Osteoblast (primary cell): Measurements from ENCODE around the gene MEG3. TPM values are rescaled to one million over a fixed set of nuclear protein-coding genes. Genes with fewer than 3 reads are reported as not detected.

ENCODE experiments used
- DNase-seq: peaks from one replicate; pipeline ENCODE4 v3.0.0; 2011; ENCODE audit warnings: low spot score, mixed read lengths; ENCODE audit not compliant: insufficient read length; ENCODE audit errors: missing footprints
- H2AFZ ChIP-seq: 2 replicates; pipeline ENCODE4 v1.6.0; 2011; ENCODE audit warnings: mild to moderate bottlenecking, low read length
- H3K27ac ChIP-seq: 2 replicates; pipeline ENCODE4 v1.5.1; 2011; ENCODE audit warnings: mild to moderate bottlenecking, low read depth, low read length, moderate library complexity
- H3K27me3 ChIP-seq: 2 replicates; pipeline ENCODE4 v1.6.0; 2012; ENCODE audit warnings: mild to moderate bottlenecking, control low read depth, inconsistent platforms, low read length, moderate library complexity; ENCODE audit not compliant: insufficient read depth
- H3K36me3 ChIP-seq: 2 replicates; pipeline ENCODE4 v1.5.1; 2011; ENCODE audit warnings: mild to moderate bottlenecking, low read length, control low read depth, moderate library complexity; ENCODE audit not compliant: insufficient read depth
- H3K4me1 ChIP-seq: 2 replicates; pipeline ENCODE4 v1.5.1; 2011; ENCODE audit warnings: mild to moderate bottlenecking, low read length, control low read depth, moderate library complexity; ENCODE audit not compliant: insufficient read depth
- H3K4me2 ChIP-seq: 2 replicates; pipeline ENCODE4 v1.6.0; 2011; ENCODE audit warnings: mild to moderate bottlenecking, low read length; ENCODE audit not compliant: insufficient read depth
- H3K4me3 ChIP-seq: fragments of 200-600 bp; sonication (generic); 3 replicates; pipeline ENCODE4 v1.5.1; 2012; ENCODE audit warnings: mild to moderate bottlenecking, low read length, inconsistent platforms; ENCODE audit not compliant: insufficient read depth
- H3K79me2 ChIP-seq: 2 replicates; pipeline ENCODE4 v1.6.0; 2012; ENCODE audit warnings: mild to moderate bottlenecking, low read length, control low read depth, inconsistent platforms; ENCODE audit not compliant: insufficient read depth
- H3K9me3 ChIP-seq: 2 replicates; pipeline ENCODE4 v1.5.1; 2011; ENCODE audit warnings: low read depth, low read length, control low read depth
- H4K20me1 ChIP-seq: 2 replicates; pipeline ENCODE4 v1.6.0; 2012; ENCODE audit warnings: mild to moderate bottlenecking, low read length, control low read depth; ENCODE audit not compliant: insufficient read depth
- small RNA-seq: library from RNA; depleted of rRNA; stranded (forward); fragments of <200 nt; gene quantifications from one replicate; pipeline ENCODE3, GENCODE V24; 2012
- total RNA-seq: library from RNA; depleted of rRNA; stranded (reverse); fragments of >200 nt; gene quantifications from 2 replicates; pipeline ENCODE4 v1.2.3, GENCODE V29; 2012
- TF ChIP-seq, protein P1 (sequence below): IDR thresholded peaks from 2 replicates; pipeline ENCODE4 v1.5.1; 2011; ENCODE audit warnings: mild to moderate bottlenecking, low read depth, low read length, moderate library complexity; ENCODE audit errors: extremely low read depth

The MEG3 gene
- total RNA-seq, 1 donor: 200 TPM

DNA sequence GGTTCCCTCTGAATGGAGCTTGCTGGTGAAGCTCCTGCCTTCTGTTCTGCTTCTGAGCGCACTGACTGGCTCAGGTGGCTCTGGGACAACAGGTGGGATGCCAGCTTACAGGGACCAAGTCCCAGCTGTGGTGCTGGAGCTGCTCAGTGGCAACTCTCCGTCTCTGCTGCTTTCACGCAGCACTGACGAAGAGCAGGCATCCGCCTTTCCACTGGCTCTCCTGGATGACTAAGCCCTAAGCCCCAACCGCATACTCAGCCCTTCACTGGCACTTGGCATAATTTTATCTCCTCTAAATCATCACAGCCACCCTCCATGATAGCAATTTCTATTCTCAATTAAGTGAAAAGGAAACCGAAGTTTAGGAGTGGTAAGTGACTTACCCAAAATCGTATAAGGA lies 81.3 kb downstream of the MEG3 start:
- peaks cover 58% of the 10 kb centered on the region for H3K36me3 ChIP-seq
- no peak overlapping the region for H3K27ac ChIP-seq
- no peak overlapping the region for H3K4me3 ChIP-seq
- H4K20me1 ChIP-seq: peaks cover 6% of the 10 kb centered on the region
- H3K4me1 ChIP-seq: no peaks in the 10 kb centered on the region
- TF ChIP-seq, protein P1, sequence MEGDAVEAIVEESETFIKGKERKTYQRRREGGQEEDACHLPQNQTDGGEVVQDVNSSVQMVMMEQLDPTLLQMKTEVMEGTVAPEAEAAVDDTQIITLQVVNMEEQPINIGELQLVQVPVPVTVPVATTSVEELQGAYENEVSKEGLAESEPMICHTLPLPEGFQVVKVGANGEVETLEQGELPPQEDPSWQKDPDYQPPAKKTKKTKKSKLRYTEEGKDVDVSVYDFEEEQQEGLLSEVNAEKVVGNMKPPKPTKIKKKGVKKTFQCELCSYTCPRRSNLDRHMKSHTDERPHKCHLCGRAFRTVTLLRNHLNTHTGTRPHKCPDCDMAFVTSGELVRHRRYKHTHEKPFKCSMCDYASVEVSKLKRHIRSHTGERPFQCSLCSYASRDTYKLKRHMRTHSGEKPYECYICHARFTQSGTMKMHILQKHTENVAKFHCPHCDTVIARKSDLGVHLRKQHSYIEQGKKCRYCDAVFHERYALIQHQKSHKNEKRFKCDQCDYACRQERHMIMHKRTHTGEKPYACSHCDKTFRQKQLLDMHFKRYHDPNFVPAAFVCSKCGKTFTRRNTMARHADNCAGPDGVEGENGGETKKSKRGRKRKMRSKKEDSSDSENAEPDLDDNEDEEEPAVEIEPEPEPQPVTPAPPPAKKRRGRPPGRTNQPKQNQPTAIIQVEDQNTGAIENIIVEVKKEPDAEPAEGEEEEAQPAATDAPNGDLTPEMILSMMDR: no peak
- no peak overlapping the region for H3K4me2 ChIP-seq
- H3K79me2 ChIP-seq: peaks cover 38% of the 10 kb centered on the region
- peak; percentile 73 for DNase-seq
- H3K9me3 ChIP-seq: no peaks in the 10 kb centered on the region
- peaks cover 6% of the 10 kb centered on the region for H3K27me3 ChIP-seq
- H2AFZ ChIP-seq: no peak overlapping the region

DNA sequence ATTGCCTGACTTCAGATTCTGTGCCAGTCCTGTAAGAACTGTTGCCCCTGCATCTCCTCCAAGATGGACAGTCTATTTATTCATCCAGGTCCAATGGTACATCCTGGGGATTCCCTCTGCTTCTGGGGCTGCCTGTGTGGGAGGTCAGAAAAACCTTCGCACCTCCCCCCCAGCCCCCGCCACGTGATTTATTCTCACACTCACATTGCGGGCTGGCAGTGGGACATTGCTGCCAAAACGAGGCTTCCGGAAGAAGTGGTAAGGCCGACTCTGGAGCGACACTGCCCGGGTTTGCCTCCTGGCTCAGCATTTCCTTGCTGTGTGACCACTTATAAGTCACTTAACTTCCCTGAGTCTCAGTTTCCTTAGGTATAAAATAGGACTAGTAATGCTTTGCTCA lies 83.5 kb downstream of the MEG3 start:
- TF ChIP-seq, protein P1: no peak
- Histone ChIP-seq H4K20me1 (peaks cover 19% of the 10 kb centered on the region), H3K4me1 (peaks cover 5% of the 10 kb centered on the region), H3K9me3 (no peaks in the 10 kb centered on the region), H3K4me2 (no peak overlapping the region), H3K27me3 (peaks cover 6% of the 10 kb centered on the region), H2AFZ (no peak overlapping the region), H3K36me3 (peaks cover 56% of the 10 kb centered on the region), H3K27ac (no peak overlapping the region), H3K79me2 (peaks cover 30% of the 10 kb centered on the region), H3K4me3 (no peak overlapping the region)
- DNase-seq: peak; percentile 15

Small RNA genes within 50 kb of the gene (small RNA-seq; reads per million reads assigned to genes)
- gene AL117190.3 (not detected), gene MIR127 (not detected), gene MIR136 (not detected), gene MIR2392 (not detected), gene MIR337 (58.2 reads per million, percentile 96 among the genes with 10 or more reads in this experiment), gene MIR431 (not detected), gene MIR432 (not detected), gene MIR433 (not detected), gene MIR493 (299 reads per million, percentile 98 among the genes with 10 or more reads in this experiment), gene RF01928 (not detected), gene RF02145 (not detected), gene SNORD112 (5.1 reads per million, percentile 87 among the genes with 10 or more reads in this experiment)

Other genes with a start within 250 kb of the MEG3 start
- 1.1 TPM in 1 of 2 replicates, not detected in the other for gene BEGAIN, start 238.7 kb upstream of the MEG3 start, total RNA-seq
- not detected in 2 replicates for gene DLK1, start 99.2 kb upstream of the MEG3 start, total RNA-seq
- gene RTL1, start 77.6 kb downstream of the MEG3 start, total RNA-seq: not detected in 2 replicates